ENCODE data around the gene PDE6G.
A peak's percentile ranks its signal among the peaks of the same experiment; 100 is the strongest.
"Not testable (repeated sequence)": the region's sequence is repeated elsewhere in the genome, so short reads cannot be mapped to it uniquely, and the experiment has no call there.

Gene PDE6G

DNA sequence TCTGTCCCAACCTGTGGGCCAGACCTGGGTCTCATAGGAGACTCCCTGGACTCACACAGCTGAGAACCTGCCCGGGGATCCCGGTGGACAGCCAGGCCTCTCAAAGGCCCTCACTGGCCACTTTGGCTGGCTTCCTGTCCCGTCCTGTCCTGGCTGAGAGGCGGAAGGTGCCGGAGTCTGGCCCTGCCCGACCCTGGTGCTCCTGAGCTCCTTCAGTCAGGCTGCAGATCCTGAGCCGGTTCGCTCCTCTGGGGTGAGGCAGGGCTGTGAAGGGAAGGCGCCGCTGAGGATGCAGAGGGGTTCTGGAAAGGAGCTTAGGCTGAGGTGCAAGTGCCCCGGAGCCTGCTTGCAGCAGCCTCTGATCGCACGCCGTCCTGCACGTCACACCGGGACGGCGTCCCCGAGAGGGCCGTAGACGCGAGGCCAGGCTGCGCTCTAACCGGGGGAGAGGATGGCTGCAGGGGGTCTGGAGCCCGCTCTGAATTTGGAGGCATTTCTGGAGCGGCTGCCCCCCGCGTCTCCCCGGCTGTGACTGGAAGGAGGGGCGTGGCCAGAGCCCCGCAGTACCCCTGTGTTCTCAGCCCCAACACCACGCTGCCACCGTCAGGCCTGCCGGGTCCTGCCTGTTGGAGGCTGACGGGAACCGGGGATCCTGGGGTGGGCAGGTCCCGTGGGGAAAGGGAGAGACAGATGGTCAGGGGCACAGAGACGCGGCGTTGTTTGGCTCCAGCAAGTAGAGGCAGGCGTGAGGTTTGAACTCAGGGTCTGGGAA is 31.6 kb upstream of the PDE6G start:
- DNase-seq (ENCODE audit: low spot score) = no peak

DNA sequence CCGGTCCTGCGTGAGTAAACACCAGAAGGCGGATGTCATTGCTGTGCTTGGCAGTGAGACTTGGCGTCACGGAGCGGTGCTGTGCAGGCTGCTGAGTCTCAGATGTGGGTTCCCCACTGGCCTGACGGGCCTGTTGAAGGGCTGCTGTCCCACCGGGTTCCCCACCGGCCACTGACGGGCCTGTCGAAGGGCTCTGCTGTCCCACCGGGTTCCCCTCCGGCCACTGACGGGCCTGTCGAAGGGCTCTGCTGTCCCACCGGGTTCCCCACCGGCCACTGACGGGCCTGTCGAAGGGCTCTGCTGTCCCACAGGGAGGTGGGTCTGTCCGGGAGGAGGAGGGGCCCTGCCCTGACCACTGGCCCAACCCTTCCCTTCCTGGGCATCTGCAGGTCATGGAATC is 30.3 kb upstream of the PDE6G start:
- DNase-seq (ENCODE audit: low spot score) = no peak

DNA sequence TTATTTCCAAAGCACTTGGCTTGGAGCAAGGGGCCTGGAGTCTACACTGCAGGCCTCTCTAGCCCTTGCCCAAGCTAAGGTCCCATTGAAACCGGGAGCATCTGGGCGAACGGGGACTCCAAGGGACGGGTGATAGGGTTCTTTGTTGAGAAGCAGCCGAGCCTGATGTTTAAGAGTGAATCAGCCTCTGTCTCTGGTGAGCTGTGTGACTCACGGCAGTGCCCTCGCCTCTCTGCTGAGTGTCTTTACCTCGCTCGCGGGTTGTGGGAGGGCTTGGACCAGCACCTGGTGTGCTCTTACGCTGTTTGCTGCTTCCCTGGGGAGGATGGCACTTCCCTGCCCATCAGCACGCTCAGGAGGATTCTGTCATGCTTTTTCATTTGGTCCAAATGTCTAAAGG is 28.8 kb upstream of the PDE6G start:
- no peak for DNase-seq (ENCODE audit: low spot score)

DNA sequence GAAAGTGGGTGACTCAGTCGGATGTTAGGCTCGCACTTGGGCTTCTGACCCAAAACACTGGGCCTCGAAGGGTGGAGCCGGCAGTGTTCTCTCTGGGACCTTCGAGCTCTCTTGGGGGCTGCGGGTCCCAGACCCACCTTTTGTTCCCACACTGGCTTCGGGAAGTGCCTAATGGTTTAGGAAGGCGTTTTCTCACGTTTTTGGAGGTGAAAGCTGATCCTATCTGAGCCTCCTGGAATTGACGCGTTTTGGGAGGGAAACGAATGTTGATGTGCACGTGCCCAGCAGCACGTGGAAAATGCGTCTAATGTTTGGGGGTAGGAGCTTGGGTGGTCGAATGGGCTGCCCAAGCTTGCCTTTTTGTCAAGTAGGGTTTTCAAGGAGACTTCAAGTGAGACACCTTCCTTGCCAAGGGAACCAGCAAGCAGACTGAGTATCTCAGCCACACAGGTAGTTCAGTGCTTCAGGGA is 28.1 kb upstream of the PDE6G start:
- DNase-seq (ENCODE audit: low spot score) = no peak

DNA sequence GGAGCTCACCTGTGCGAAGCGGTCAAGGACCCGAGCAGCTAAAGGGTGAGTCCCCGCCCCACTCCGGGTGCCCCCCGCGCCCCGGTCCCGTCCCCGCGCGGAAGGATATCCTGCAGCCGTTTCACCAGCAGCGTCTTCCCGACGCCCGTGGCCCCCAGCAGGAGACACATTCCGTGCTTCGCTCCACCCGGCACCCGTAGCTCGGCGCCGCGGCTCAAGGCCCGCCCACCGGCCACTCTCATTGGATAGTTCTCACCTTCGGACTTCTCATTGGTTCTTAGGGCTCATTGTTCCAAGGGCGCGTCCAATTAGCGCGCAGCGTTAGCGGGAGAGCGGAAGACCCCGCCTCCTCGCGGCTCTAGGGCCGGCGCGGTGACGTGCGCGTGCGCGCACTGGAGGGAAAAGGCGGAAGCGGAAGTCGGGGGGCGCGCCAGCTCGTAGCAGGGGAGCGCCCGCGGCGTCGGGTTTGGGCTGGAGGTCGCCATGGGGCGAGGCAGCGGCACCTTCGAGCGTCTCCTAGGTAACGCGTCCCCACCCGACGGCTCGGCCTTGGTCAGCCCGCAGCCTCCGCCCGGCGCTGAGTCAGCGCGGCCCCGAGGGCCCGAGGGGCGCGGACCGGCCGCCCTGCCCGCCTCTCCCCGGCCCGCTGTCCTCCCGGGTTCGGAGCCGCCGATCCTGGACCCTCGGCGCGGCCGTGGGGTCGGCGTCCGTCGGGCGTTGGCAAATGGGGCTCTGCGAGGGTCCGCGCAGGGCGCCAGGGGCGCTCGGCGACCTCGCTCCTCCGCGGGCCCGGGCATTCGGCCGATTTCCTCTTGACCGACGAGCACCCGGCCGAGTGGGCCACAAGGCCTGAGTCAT is 27.5 kb upstream of the PDE6G start, which contains the start of the genes ARL16 and HGS:
TSS of gene ARL16 (minus strand) at position 214 of the 858 bp plus-strand sequence. CDS start at position 170, 44 bp downstream.
TSS of gene HGS (plus strand) at position 428 of the 858 bp plus-strand sequence. CDS start at position 484, 56 bp downstream.
- peak; percentile 99 for DNase-seq (ENCODE audit: low spot score)

DNA sequence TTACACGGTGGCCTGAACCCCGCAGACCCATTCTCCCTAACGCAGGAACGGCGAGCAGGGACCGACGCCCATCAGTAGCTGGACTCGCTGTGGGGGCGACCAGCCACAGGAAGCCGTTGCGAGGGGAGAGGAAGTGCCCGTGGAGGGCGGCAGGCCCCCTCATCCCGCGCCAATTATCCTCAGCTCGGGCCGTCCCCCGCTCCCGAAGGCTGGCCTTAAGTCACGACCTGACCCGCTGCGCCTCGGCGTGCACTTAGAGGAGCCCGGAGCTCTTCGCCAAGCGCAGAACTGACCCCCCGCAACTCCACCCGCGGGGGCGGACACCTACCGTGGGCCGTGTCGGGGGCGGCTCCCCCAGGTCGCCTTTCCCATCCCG is 26.9 kb upstream of the PDE6G start:
- DNase-seq (ENCODE audit: low spot score) = no peak

DNA sequence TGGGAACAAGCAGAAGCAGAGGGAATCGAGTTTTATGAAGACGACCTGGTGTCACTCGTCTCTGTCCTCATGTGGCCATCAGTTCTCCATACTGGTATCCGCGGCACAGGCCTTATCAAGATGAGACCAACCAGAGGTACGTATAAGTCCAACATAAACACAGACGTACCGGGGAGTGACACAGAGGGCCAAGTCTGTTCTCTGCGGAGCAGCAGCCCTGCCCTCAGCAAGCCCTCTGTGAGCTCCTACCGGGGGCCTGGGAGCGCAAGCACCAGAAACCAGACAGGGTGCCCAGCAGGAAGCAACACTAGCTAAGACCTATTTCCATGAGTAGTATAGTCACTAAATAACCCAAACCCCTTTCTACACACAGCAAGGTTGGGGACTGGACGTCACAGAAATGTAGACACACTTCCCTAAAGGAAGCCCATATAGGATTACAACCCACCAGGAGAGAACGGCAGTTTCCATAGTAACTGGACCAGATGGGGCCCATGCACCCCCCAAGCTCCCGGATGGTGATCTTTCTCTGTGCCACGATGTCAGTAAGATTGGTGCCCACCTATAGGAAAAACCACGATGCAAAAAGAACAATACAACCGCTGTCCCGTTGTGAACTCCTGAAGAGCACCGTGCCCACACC is 26.3 kb upstream of the PDE6G start:
- no peak for DNase-seq (ENCODE audit: low spot score)

DNA sequence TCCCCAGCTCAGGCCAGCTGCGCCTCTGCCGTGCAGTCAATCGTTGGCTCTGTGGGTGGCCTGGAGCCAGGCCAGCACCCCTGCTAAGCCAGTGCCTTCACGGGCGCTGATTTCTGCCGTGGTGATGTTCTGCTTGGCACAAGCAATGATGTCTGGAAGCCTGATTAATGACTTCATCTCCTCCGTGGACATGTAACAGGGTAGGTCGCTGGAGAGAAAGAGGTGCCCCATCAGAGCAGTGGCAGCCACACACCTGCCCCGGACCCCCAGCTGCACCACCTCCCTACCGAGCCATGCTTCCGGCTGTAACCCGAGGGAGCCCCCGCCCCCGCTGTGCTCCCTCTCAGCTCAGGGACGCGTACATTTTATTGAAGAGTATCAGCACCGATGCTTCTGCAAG is 25.3 kb upstream of the PDE6G start:
- DNase-seq (ENCODE audit: low spot score) = no peak

DNA sequence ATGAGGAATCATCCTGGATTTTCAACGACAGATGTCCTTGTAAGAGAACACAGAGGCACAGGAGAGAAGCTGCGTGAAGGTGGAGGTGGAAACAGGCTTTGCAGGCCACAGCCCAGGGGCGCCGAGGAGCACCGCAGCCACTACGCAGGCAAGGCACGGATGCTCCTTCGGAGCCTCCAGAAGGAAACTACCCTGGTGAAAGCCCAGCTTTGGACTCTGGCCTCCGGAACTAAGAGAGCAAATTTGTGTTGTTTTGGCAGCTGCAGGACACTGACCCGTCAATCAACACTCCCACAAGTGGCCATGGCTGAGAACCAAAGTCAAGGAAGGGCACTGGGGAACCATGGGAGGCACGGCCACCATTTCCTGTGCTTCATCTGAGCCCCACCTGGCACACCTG is 23.8 kb upstream of the PDE6G start:
- DNase-seq (ENCODE audit: low spot score) = no peak

DNA sequence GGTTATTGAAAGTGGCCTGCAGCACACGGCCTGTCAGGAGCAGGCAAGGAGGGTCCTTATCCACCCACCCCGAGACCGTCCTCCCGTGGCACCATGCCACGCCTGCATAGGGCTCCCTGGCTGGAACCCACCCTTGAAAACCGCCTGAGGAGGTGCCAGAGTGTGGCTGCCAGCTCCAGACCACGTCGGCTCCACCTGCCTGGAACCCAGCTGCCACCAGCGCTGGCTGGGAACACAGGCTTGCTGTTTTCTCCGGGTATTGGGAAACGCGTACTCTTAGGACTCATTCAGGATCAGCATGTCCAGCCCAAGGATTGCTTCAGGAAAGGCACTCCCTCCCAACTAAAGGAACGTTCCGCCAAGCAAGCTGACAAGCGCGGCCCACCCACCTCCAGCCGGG is 20.6 kb upstream of the PDE6G start:
- no peak for DNase-seq (ENCODE audit: low spot score)

DNA sequence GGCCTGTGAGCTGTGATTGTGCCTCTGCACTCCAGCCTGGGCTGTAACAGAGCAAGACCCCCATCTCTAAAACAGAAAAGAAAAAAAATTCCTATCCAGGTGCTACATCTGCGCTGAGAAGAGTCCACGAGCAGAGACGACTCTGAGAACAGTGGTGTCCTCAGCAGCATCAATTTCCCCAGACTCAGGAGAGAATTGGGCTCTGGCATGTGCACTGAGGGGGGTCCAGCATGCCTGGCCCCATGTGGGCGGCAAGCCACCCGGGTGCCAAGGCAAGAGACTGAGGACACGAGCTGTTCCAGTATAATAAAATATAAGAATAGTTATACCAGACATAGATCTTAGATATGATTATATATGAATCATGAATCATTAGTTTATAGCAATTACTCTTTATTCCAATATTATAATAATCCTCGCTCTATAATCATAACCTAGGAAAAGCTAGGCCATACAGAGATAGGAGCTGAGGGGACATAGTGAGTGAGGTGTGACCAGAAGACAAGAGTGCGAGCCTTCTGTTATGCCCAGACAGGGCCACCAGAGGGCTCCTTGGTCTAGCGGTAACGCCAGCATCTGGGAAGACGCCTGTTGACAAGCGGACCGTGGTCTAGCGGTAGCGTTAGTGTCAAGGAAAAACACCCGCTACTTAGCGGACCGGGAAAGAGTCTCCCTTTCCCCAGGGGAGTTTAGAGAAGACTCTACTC is 19.3 kb upstream of the PDE6G start:
- DNase-seq (ENCODE audit: low spot score) = not testable (repeated sequence)

DNA sequence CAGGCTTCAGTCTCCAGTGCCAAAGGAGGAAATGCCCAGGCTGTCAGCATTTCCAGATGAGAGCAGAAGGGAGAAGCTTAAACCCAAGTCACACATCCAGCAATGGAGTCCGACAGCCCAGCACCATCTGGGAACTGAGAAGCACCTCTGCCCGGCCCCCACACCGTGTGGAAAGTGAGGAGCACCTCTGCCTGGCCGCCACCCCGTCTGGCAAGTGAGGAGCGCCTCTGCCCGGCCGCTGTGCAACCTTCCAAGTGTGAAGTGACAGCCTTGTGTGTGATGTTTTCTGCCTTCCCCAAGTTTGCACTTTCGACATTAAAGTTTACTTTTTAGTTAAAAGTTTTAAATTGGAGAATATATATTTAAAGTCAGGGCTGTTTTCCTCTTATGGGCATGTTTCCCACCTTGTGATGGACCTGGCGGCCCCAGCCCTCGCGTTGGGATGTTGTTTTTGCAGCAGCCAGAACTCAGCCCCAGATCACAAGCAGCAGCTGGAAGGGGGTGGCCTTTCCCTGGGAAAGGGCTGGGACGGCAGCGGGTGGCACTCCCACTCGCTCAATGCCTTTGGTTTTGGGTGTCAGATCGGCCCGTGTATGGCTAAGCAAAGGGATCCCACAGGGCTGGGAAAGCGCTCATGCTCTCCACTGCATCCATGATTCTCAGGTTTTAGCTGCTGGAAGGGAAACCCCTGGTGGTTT is 17.4 kb upstream of the PDE6G start:
- no peak for DNase-seq (ENCODE audit: low spot score)

DNA sequence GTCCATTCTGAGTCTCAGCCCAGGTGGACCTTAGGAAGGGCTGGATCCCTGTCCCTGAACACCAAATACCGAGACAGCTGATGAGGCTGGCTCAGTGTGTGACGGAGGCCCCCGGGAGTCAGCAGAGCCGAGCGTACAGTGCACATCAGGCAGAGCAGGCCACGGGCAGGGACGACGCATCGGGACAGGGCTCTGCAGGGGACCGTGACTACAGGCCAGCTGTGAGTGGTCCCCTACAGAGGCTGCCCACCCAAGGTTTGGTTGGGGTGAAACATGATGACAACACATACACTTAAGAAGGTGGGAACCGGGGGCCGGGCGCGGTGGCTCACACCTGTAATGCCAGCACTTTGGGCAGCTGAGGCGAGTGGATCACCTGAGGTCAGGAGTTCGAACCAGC is 16.6 kb upstream of the PDE6G start:
- no peak for DNase-seq (ENCODE audit: low spot score)

DNA sequence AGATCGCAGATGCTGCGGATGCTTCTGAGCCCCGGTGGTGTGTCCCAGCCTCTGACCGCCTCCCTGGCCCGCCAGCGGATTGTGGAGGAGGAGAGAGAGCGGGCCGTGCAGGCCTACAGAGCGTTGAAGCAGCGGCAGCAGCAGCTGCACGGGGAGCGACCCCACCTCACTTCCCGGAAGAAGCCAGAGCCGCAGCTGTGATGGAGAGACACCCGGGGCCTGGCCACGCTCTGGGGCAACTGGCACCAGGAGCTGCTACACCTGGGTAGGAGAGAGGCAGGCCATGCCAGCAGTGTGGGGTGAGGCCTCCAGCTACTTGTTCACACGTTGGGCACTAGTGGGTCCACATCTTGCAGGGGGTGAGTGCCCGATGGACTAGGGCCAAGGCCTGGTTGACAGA is 16.2 kb upstream of the PDE6G start:
- no peak for DNase-seq (ENCODE audit: low spot score)

DNA sequence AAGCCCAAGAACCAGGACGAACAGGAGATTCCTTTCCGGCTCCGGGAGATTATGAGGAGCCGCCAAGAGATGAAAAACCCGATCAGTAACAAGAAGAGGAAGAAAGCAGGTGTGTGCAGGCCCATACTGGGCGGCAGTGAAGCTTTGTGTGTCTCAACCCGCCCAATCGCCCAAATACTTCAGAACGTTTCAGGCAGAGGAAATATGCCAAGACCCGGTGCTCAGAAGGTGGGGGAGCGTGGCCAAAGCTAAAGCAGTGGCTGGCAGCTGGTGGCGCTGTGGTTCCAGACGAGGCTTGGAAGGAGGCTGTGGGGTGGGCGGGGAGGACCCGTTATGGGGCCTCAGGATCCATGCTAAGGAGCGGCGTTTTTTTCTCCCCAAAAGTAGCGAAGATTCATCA is 11.4 kb upstream of the PDE6G start:
- DNase-seq (ENCODE audit: low spot score) = no peak

DNA sequence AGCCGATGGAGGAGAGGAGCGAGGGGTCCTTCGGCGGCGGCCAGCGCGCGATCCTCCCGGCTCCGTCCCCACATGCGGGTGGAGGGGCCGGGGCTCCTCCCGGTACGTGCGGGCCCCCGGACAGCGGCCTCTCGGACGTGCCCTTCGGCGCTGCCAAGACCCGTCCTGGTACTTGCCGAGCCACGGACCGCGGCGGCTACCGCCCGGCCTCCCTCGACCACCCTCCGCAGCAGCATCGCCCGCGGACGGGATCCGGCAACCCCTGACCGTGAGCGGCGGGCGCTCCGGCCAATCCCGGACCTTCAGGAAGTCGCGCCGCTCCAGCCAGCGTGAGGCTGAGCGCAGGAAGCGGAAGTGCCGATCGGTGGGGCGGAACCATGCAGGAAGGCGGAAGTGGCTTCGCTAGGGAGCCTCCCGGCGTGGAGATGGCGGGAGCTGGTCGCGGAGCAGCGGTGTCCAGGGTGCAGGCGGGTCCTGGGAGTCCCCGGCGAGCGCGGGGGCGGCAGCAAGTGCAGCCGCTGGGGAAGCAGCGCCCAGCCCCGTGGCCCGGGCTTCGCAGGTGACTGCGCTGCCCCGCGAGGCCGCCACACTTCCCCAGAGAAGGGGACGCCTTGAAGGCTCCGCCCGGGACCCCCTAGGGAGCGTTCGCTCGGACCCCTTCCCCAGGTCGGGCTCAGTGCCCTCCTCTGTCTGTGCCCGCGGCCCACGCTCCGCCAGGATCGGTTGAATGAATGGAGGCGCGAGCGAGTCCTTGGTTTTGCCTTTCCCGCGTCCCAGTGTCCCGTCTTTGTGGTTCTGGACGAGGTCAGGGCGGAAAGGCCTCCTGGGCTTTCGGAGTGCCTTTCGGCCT is 10.2 kb upstream of the PDE6G start, which contains the start of the genes CCDC137 and OXLD1:
TSS of gene CCDC137 (plus strand) at position 396 of the 850 bp plus-strand sequence. CDS start at position 426, 30 bp downstream.
TSS of gene OXLD1 (minus strand) at position 264 of the 850 bp plus-strand sequence. CDS start at position 236, 28 bp downstream.
- peak; percentile 97 for DNase-seq (ENCODE audit: low spot score)

DNA sequence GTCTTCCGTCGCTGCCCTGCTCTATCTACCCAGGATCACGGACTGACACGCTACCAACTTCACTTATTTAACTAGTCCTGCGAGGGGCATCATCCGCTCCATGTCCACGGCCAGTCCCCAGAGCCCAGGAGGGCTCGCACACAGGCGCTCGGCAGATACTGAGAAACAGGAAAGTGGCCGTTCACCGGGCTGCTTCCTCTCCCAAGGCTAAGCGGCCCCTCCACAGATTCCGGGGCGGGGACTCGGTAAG is 9.7 kb upstream of the PDE6G start:
- DNase-seq (ENCODE audit: low spot score) = no peak

DNA sequence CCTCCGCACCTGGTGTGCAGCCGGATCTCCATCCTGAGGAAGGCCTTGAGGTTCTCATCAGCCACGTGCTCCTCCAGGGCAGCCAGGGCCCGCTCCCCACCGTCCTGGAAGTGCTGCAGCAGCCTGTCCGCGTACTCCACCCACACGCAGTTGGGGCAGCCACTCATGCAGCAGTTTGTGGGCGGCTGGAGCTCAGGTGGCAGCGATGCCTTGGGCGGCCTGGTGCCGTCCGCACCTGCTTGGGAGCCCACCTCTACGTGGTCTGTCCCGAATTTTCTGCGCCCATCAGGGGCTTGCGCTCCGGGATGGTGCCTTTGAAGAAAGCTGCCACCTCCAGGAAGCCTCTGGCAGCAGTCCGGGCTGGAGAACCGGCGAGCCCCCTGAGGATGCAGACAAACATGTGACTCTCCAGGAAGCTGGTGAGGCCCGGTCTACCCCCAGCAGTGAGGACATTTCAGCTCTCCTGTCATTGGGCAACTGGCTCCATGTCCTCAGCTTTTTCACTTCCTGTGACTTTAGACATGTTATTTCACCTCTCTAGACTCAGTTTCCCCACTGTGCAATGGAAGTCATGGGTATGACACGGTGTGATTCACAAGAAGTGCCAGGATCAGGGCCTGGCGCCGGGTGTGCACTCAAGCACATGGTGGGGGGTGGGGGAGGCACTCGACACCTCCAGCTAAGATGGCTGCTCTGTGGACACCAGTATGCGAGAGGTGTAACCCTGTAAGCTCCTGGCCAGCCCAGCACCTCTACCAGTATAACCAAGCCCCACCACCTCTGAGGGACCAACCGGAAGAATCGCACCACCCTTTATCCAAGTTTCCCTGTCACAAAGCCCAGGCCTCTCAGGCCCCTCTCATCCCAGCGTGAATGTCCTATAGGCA is 9.1 kb upstream of the PDE6G start:
- no peak for DNase-seq (ENCODE audit: low spot score)

DNA sequence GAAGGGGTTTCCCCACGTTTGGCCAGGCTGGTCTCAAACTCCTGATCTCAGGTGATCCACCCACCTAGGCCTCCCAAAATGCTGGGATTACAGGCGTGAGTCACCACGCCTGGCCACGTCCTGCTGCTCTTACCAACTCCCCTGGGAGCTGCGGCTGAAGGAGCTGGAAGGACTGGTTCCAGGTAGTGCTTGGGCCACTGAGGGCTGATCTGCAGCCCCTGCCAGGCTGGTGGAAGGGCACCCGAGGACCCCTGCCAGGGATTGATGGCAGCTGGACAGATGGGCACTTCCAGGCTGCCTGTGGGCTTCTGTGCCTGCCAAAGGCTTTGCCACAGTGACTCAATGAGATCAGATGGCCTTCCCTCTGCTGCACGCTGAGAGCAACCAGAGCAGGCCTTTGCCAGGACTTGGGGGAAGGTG is 7.7 kb upstream of the PDE6G start:
- DNase-seq (ENCODE audit: low spot score) = no peak

Data from left forelimb (tissue), 1 donor.